Measurements from ENCODE around the gene FLYWCH1. TPM values are rescaled to one million over a fixed set of nuclear protein-coding genes. Genes with fewer than 3 reads are reported as not detected.

Gene FLYWCH1
- total and polyA plus RNA-seq, 10 of the 15 experiments (the other 5 are each of a cell fraction or from before 2014, with no cell fraction given), result 0.47 to 33.8 (median 11.2) TPM

DNA sequence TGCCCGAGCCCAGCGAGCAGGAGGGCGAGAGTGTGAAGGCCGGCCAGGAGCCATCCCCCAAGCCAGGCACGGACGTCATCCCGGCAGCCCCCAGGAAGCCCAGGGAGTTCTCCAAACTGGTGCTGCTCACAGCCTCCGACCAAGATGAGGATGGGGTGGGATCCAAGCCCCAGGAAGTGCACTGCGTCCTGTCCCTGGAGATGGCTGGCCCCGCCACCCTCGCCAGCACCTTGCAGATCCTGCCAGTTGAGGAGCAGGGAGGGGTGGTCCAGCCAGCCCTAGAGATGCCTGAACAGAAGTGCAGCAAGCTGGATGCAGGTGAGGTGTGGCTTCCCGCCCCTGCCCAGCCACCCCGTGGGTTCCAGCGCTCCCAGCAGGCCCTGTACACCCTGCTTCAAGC is 18.0 kb downstream of the FLYWCH1 start:
- intact Hi-C loops (cut with micrococcal nuclease; ENCODE audit: unreplicated experiment), result loop anchor here (5.0 kb wide), 1 partner anchor 53 kb away; the partner anchor contains the start of gene PKMYT1
- no TSS peak for BruUV-seq (replicated peaks)
- no peak for FAIRE-seq
- no peak overlapping the region for H3K27ac ChIP-seq (ENCODE audit: control insufficient read depth, insufficient read depth)
- SMC1A ChIA-PET (ENCODE audit: uncharacterized antibody, unreplicated experiment), result no interaction called here
- peaks cover 0 to 10% of the 10 kb centered on the region in 2 experiments; a peak in 2 of 4 replicates for H3K36me3 ChIP-seq (ENCODE audit: control insufficient read depth in 2 of 2, insufficient read depth in 2 of 2, low read length in 1 of 2)
- DNase-seq (ENCODE audit: low read depth, low spot score), result no peak
- no peak overlapping the region for H3K4me2 ChIP-seq (ENCODE audit: control insufficient read depth, insufficient read depth)
- RAD21 ChIA-PET (ENCODE audit: unreplicated experiment), result no interaction called here
- no peaks in the 10 kb centered on the region for H3K27me3 ChIP-seq (replicated peaks in 1 of 2; ENCODE audit: control insufficient read depth in 2 of 2, insufficient read depth in 2 of 2, low read length in 1 of 2)
- H3K79me2 ChIP-seq (ENCODE audit: control insufficient read depth, insufficient read depth, low read length), result no peaks in the 10 kb centered on the region
- no peak overlapping the region for H2AFZ ChIP-seq (ENCODE audit: control insufficient read depth, low read depth, low read length)
- TF ChIP-seq SRF (IDR thresholded peaks at IDR 0.05; ENCODE audit: low read depth in 2 of 2, low read length in 2 of 2) (no peak), IKZF1 (conservative IDR thresholded peaks at IDR 0.05) (no peak), JUND (IDR thresholded peaks at IDR 0.05; ENCODE audit: low read depth, low read length) (no peak), EED (IDR thresholded peaks at IDR 0.05; ENCODE audit: low read depth) (no peak), NFXL1 (IDR thresholded peaks at IDR 0.05; ENCODE audit: borderline replicate concordance) (no peak), NR2C2 (IDR thresholded peaks at IDR 0.05; ENCODE audit: borderline replicate concordance, control insufficient read depth, insufficient read length, low read depth) (no peak), TCF12 (IDR thresholded peaks at IDR 0.05; ENCODE audit: low read depth, low read length) (no peak), ZBED1 (IDR thresholded peaks at IDR 0.05; ENCODE audit: borderline replicate concordance) (no peak), MYC (IDR thresholded peaks at IDR 0.05; ENCODE audit: insufficient read depth, insufficient read length, insufficient replicate concordance, low read length, severe bottlenecking) (no peak), PML (IDR thresholded peaks at IDR 0.05; ENCODE audit: low read length) (no peak), POLR2A (IDR thresholded peaks at IDR 0.05; ENCODE audit: low read depth, low read length) (no peak)
- TF ChIP-seq, protein P1, sequence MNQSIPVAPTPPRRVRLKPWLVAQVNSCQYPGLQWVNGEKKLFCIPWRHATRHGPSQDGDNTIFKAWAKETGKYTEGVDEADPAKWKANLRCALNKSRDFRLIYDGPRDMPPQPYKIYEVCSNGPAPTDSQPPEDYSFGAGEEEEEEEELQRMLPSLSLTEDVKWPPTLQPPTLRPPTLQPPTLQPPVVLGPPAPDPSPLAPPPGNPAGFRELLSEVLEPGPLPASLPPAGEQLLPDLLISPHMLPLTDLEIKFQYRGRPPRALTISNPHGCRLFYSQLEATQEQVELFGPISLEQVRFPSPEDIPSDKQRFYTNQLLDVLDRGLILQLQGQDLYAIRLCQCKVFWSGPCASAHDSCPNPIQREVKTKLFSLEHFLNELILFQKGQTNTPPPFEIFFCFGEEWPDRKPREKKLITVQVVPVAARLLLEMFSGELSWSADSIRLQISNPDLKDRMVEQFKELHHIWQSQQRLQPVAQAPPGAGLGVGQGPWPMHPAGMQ (IDR thresholded peaks at IDR 0.05; ENCODE audit: borderline replicate concordance), result no peak
- TF ChIP-seq, protein P2, sequence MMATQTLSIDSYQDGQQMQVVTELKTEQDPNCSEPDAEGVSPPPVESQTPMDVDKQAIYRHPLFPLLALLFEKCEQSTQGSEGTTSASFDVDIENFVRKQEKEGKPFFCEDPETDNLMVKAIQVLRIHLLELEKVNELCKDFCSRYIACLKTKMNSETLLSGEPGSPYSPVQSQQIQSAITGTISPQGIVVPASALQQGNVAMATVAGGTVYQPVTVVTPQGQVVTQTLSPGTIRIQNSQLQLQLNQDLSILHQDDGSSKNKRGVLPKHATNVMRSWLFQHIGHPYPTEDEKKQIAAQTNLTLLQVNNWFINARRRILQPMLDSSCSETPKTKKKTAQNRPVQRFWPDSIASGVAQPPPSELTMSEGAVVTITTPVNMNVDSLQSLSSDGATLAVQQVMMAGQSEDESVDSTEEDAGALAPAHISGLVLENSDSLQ (IDR thresholded peaks at IDR 0.05), result no peak
- CTCF ChIA-PET, result no interaction called here
- no peak for ATAC-seq
- no peaks in the 10 kb centered on the region for H4K20me1 ChIP-seq (ENCODE audit: control insufficient read depth, insufficient read depth)
- POLR2A ChIA-PET, result no interaction called here
- H3K4me3 ChIP-seq, result no peak overlapping the region
- 93% methylated on average over 14 of the region's 14 CpGs for WGBS (ENCODE audit: insufficient coverage, insufficient replicate concordance, low lambda C conversion rate, missing lambda C conversion rate)
- H3K9ac ChIP-seq (ENCODE audit: control insufficient read depth, insufficient read depth, low read length), result no peak overlapping the region
- H3K4me1 ChIP-seq (ENCODE audit: control insufficient read depth, insufficient read depth, low read length), result no peaks in the 10 kb centered on the region
- H3K9me3 ChIP-seq (replicated peaks; ENCODE audit: control insufficient read depth, insufficient read depth, low read length), result no peaks in the 10 kb centered on the region
- in situ Hi-C loops (cut with MboI), result no loop called here
